HL-60/S4 (cell line): ENCODE data around the gene ATMIN.

Experiments
- in situ Hi-C: fragments of 300-500 bp; cut with MboI; formaldehyde crosslinking; loops from 2 replicates; pipeline ENCODE4 v1.14.3; 2022; ENCODE audit warnings: low sequenced_read_pairs

The ATMIN gene, protein sequence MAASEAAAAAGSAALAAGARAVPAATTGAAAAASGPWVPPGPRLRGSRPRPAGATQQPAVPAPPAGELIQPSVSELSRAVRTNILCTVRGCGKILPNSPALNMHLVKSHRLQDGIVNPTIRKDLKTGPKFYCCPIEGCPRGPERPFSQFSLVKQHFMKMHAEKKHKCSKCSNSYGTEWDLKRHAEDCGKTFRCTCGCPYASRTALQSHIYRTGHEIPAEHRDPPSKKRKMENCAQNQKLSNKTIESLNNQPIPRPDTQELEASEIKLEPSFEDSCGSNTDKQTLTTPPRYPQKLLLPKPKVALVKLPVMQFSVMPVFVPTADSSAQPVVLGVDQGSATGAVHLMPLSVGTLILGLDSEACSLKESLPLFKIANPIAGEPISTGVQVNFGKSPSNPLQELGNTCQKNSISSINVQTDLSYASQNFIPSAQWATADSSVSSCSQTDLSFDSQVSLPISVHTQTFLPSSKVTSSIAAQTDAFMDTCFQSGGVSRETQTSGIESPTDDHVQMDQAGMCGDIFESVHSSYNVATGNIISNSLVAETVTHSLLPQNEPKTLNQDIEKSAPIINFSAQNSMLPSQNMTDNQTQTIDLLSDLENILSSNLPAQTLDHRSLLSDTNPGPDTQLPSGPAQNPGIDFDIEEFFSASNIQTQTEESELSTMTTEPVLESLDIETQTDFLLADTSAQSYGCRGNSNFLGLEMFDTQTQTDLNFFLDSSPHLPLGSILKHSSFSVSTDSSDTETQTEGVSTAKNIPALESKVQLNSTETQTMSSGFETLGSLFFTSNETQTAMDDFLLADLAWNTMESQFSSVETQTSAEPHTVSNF

DNA sequence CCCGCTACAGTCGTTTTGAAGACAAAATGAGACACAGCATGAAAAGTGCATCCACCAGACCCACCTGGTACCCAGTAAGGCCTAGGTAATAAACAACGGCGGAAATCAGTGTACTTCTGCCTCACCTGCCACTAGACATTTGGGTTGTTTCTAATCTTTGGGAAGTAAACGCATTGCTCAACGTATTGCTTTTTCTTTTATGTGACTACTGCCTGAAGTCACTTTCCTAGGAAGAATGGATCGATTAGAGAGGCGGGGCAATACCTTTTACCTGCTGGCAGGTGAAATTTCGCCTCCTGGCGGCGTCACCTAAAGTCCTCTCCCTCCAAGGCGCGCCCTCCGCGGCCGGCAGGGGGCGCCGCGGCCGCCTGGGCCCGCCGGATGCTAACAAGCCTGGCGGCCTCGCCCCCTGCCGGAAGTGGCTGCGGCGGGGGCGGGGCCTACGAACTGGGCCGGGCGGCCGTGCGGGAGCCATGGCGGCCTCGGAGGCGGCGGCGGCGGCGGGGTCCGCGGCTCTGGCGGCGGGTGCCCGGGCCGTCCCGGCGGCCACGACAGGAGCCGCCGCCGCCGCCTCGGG, at the start of gene ATMIN:
Gene ATMIN, plus strand, starts transcription at position 445 of the 577 bp plus-strand sequence. Its CDS starts 29 bp downstream, at position 474.
- in situ Hi-C loops, result no loop called here

DNA sequence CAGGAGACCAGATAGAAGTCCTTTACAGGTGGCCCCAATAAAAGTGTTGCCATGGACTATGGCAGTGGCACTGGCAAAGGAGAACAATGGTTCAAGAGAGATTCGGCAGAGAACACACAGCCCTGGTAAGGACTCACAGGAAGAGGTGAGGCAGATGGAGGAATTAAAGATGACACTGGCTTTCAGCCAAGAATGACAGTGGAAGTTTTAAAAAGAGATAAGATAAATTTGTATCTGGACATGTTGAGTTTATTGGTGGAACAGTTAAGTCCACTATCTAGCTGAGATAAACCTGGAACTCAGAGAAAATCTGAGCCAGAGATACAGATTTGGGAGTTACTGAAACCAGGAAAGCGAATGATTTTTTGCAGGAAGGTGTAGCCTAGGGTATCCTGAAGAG, 49.1 kb upstream of the ATMIN start:
- in situ Hi-C loops, result no loop called here

DNA sequence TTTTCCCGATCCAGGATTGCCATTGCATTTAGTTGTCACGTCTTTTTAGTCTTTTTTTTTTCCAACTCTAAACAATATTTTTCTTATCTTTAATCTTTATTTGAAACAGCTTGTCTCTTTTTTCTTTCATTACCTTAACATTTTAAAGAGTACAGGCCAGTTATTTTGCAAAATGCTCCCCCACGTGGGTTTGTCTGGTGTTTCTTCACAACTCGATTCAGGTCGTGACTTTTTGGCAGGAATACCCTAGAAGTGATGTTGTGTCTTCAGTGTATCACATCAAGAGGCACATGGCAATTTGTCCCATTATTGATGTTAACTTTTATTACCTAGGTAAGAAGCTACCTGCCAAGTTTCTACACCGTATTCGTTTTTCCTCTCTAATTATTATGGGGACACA, 46.9 kb upstream of the ATMIN start:
- in situ Hi-C loops, result no loop called here

DNA sequence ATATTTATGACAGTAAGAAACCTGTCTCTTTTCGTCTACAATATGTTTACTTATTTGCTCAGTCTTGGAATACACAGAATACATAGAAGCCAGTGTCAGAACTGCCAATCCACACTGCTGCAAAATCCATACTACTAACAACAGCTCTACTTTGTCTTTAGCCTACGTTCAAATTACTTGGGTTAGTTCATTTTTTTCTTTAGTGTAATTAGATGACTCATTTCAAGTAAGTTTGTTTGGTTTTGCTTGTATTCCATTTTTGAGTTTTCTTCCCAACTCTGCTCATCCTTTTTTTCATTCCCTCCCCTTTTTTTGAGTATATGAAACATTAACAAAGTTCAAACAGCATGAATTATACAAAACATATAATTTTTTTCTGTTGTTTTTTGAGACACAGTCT, 45.8 kb upstream of the ATMIN start:
- in situ Hi-C loops, result no loop called here

DNA sequence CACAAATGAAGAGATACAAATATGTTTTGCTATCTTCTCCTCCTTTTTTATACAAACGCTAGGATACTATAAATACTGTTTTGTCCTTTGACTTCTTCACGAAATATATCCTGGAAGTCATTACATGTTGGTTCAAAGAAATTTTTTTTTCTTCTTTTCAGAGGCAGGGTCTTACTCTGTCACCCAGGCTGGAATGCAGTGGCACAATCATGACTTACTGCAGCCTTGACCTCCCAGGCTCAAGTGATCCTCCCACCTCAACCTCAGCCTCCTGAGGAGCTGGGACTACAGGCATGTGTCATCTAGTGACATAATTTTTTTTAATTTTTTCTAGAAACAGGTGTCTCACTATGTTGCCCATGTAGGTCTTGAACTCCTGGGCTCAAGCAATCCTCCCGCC, 45.1 kb upstream of the ATMIN start:
- in situ Hi-C loops, result no loop called here

DNA sequence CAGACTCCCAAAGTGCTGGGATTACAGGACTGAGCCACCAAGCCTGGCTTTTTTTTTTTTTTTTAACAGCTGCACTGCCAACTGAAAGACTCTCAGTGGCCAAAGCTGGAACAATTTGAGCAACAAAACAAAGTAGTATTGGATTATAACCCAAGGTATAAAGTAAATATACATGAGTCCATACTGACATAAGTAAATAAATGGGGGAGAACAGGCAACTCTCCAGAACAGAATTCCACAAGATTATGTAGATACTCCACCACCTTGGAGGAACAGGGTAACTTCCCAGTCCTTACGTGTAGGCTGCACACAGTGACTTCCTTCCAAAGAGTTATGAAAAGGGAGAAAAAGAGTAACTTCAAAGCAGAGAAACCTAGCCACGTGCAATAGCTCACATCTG, 44.7 kb upstream of the ATMIN start:
- in situ Hi-C loops, result no loop called here

DNA sequence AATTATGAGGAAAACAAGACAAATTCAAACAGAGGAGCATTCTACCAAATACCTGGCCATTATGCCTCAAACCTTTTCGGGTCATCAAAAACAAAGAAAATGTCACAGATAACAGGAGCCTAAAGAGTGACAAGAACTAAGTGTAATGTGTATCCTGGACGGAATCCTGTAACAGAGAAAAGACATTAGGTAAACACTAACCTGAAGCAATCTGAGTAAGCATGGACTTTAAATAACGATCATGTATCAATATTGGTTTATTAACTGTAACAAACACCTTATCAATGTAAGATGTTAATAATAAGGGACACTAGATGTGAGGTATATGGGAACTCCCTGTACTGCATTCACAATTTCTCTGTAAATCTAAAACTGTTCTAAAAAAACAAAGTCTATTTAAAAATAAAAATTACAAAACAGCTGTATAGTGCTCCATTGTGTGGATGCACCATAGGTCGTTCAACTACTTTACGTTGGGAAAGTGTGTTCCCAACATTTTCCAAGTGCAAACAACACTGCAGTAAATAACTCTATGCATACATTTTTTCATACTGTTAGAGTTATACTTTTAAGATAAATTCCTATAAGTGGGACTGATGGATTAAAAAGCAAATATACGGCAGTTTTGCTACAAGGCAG, 43.7 kb upstream of the ATMIN start:
- in situ Hi-C loops, result no loop called here

DNA sequence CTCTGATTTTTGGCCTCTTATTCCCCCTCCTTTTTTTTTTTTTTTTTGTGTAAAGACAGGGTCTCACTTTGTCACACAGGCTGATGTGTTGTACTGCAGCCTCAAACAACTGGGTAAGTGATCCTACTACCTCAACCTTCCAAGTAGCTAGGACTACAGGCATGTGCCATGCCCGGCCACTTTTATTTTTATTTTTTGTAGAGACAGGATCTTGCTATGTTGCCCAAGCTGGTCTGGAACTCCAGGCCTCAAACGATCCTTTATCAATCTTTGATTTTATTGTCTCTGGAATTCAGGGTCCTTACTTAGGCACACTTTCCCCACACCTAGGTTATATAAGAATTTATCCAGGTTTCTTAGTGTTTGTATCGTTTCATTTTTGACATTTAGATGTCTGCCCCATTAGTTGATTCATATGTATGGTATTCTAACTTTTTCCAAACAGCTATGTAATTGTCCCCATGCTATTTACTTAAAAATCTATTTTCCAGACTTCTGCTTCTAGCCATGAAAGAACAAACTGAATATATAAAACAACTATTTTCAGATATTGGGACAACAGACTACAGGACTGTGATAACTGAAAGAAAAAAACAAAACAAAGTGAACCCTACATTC, 42.9 kb upstream of the ATMIN start:
- in situ Hi-C loops, result no loop called here

DNA sequence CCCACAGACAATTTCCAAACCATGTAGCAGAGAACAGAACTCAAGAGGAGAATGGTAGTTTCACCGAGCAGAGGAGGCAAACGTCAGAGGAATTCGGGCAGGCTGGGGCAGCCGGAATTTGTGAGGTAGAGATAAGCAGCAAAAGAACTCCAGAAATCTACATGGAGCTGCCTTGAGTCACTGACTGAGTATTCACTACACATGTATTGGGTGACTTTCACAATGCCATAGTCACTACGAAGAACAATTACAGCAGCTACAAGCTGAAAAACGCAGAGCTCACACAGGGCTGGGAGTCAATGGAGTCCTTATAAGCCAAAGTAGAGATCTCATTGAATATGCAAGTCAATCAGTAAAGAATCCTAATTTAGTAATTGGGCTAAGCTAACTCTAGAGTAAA, 42.3 kb upstream of the ATMIN start:
- in situ Hi-C loops, result no loop called here

DNA sequence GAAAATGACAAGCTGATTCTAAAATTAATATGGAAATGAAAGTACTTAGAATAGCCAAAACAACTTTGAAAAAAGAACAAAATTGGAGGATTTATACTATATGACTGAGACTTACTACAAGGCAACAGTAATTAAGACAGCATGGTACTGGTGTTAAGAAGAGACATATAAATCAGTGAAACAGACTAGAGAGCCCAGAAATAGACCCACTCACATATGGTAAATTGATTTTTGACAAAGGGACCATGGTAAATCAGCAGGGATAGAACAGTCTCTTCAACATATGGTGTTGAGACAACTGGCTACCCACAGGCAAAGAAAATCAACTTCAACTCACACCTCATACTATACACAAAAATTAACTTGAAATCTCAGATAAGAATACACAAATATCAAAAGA, 41.8 kb upstream of the ATMIN start:
- in situ Hi-C loops, result no loop called here

DNA sequence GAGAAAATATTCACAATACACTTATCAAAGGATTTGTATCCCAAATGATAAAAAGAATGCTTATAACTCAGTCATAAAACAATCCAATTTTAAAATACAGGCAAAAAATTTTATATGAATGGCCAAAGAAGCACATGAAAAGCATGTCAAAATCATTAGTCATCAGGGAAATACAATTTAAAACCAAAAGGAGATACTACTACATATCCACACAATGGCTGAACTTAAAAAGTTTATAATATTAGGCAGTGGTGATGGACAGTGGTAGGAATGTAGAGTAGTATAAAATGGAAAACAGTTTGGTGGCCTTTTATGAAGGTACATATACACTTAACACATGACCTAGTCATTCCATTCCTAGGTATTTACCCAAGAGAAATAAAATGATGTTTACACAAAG, 41.2 kb upstream of the ATMIN start:
- in situ Hi-C loops, result no loop called here

DNA sequence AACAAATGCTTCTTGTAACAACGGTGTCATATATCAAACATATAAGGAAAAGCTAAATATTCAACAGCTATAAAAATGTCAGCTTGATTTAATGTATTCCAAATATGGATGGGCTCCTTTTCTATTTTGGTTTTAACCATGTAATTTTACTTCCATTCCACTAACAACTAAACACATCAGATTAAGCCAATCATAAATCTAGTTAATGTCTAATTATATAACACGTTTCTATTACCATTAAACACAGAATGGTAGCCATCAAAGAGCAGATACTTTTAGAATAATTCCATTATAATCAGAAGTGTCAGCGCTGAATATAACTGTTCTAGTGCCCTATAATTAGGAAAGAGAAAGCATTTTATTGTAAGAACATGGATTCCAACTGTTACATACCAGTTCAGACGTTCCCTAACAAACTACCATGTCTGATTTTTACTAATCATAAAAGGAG, 38.9 kb upstream of the ATMIN start:
- in situ Hi-C loops, result no loop called here

DNA sequence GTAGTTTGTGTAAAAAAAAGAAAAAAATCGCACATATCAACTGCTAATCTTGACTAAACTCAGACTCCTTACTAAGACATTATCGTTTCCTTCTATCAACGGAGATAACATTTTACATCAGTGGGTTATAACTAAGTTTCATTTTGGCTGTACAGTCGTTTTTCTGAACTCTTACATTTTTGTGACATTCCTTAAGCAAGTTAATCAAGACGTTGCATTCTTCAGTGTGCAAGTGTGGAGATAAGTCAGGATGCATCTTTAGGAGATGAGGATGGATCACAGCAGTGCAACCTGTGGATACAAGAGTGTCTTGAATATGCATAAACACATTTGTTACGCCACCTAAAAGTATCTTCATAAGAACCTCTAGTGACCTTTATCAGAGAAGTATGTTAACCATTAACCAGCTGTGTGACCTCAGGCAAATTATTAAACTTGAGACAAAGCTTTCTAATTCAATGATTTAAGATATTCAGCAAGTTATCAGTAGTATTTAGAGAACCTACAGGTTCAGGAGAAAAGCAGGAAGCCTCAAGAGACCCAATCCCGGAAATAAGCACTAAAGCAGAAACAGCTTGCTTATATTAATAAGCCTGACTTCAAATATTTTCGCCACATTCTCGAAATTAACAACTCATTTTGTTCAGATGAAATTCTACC, 38.4 kb upstream of the ATMIN start:
- in situ Hi-C loops, result no loop called here

DNA sequence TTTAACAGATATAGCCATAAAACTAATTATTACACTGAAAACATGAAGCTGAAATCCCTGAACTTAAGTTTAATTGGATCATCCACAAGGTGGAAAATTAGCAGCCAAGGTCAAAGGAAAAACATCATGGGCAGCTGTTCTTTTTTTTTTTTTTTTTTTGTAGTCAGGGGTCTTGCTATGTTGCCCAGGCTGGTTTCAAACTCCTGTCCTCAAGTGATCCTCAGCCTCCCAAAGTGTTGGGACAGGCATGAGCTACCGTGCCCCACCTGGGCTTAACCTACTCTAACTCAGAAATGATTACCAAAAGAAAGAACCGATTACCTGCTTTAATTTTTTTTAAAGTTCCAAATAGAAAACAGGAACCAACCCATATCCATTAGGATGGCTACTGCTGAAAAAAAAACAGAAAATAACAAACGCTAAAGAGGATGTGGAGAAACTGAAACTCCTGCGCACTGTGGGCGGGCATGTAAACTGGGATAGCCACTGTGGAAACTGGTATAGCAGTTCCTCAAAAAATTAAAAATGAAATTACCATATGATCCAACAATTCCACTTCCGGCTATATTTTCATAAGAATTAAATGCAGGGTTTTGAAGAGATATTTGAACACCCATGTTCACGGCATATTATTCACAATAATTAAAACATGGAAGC, 37.5 kb upstream of the ATMIN start:
- in situ Hi-C loops, result no loop called here

DNA sequence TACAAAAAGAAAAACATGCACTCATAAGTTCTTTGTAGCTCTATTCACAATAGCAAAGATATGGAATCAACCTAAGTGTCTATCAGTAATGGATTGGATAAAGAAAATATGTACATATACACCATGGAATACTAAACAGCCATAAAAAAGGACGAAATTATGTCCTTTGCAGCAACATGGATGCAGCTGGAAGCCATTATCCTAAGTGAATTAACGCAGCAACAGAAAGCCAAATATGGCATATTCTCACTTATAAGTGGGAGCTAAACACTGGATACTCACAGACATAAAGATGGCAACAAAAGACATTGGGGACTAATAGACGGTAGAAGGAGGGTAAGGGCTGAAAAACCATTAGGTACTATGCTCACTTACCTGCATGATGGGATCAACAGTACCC, 34.8 kb upstream of the ATMIN start:
- in situ Hi-C loops, result no loop called here

DNA sequence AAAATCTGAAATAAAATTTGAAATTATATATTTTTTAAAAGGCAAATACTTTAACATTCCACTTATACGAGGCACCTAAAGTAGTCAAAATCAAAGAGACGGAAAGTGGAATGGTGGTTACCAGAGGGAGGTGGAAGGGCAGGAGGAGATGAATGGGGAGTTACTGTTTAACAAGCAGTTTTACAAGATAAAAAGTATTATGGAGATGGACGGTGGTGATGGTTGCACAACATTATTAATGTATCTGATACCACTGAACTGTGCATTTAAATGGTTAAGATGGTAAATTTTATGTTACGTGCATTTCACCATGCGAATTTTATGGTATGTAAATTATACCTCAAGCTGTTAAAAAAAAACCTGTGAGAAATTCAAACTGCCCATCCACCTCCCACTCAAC, 34.3 kb upstream of the ATMIN start:
- in situ Hi-C loops, result no loop called here

DNA sequence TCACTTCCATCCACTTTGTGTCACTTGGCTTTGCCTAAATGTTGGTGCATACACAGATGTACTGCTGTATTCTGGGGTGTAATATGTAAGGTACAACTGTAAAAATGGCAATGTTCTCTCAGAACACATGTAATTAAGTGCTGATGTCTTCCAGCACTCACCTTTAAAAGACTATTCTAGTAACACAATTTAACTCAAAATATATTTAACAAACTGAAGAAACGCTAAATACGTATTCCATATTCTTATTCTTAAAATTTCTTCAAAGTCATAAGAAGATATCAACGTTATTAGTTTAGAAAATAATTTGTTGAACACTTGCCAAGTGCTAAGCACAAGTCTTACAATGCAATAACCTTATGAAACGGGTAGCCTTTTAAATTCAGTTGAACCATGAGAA, 32.6 kb upstream of the ATMIN start:
- in situ Hi-C loops, result no loop called here

DNA sequence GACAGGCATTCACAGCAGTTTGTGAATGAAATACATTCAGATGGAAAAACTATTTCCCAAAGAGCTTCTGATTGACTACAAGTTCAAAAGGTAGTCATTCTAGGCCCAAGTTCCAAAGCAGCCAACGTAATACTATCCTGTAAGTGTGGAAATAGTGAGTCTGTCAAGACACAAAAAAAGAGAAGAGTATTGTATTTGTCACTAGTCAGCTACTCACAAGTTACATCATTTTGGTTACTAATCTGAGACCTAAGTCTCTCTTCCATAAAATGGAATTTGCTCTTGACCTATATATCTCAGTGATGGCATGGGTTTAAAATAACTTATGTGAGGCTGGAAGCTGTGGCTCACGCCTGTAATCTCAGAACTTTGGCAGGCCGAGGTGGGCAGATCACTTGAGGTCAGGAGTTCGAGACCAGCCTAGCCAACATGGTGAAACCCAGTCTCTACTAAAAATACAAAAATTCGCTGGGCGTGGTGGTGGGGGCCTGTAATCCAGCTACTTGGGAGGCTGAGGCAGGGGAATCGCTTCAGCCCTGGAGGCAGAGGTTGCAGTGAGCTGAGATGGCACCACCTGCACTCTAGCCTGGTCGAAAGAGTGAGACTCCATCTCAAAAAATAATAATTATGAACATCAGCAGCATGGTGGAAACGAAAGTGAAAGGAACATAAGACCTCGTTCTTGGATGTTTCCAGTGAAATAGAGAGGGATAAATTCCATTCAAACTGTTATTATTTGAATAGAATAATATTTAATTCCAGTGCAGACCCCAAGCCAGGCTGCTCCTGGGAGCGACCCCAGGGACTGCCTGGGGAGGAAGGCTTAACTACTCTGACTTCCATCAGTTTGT, 31.8 kb upstream of the ATMIN start:
- in situ Hi-C loops, result no loop called here
